ES-I3 (cell line): ENCODE measurements around the gene SYT11.

Experiments used
- H3K36me3 ChIP-seq: 2 replicates; pipeline ENCODE4 v1.6.1; 2013; ENCODE audit warnings: mild to moderate bottlenecking, low read length, control low read depth, moderate library complexity; ENCODE audit not compliant: insufficient read depth
- H3K4me1 ChIP-seq: 2 replicates; pipeline ENCODE4 v1.6.1; 2013; ENCODE audit warnings: mild to moderate bottlenecking, control low read depth, low read length; ENCODE audit not compliant: insufficient read depth
- H3K9ac ChIP-seq: 2 replicates; pipeline ENCODE4 v1.6.1; 2013; ENCODE audit warnings: low read depth, mild to moderate bottlenecking, low read length, moderate library complexity
- H3K9me3 ChIP-seq: 2 replicates; pipeline ENCODE4 v1.6.1; 2013; ENCODE audit warnings: mild to moderate bottlenecking, low read length, moderate library complexity; ENCODE audit not compliant: control insufficient read depth, insufficient read depth

The SYT11 gene

DNA sequence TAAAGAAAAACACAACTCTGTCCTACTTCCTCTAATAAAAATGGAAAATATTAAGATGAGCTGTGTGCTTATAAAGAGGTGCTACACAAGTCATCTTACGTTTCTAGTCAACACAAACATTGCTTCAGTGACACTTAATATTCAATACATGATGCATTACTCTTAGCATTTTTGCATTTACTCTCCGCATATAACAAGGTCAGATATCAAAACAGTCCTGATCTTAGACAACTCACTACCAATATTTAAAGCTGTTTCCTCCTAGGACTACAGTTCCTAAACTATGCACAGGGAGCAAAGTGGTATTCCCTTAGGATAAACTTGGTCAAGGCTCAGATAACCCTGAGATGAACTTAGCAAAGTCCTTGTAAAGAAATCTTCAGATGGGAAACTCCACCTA lies 39.5 kb downstream of the SYT11 start:
- peaks cover 11% of the 10 kb centered on the region for H3K36me3 ChIP-seq
- H3K4me1 ChIP-seq: no peaks in the 10 kb centered on the region
- no peaks in the 10 kb centered on the region for H3K9me3 ChIP-seq
- no peak overlapping the region for H3K9ac ChIP-seq

DNA sequence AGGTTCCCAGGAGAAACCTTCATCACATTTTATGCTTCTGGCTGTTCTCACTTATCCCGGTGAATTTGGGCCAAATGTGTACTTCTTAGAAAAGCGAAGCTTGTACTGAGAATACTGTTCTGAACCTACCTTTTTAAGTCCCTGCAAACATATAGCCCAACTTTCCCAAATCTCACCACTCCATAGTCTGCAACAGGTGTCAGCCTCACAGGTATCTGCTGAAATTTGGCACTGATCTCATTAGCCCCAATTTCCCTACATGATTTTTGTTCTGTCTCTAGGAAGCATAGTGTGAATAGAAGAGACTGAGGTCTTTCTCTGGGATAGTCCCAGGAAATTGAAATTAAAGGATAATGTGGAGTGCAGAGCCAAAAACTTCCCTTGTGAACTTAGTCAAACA lies 40.3 kb downstream of the SYT11 start:
- H3K4me1 ChIP-seq: no peaks in the 10 kb centered on the region
- H3K36me3 ChIP-seq: peaks cover 17% of the 10 kb centered on the region
- no peaks in the 10 kb centered on the region for H3K9me3 ChIP-seq
- no peak overlapping the region for H3K9ac ChIP-seq

DNA sequence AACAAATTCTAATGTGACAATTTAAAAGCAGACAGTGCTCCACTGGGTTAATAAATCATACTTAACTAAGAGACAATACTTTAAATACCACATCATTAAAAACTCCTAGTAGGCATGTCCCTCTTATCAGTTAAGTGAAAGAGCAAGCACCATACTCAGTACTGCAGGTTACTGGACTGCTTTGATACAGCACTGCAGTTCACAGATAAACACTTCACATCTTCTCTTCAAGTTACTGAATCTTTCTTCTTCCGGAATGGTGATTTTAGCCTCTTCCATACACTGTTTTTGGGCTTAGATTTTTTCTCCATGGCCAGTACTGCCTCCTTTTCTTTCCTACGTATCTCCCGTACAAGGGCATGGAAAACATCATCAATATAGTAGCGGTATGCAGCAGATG lies 40.8 kb downstream of the SYT11 start:
- Histone ChIP-seq H3K9me3 (no peaks in the 10 kb centered on the region), H3K36me3 (peaks cover 22% of the 10 kb centered on the region), H3K4me1 (no peaks in the 10 kb centered on the region), H3K9ac (no peak overlapping the region)

DNA sequence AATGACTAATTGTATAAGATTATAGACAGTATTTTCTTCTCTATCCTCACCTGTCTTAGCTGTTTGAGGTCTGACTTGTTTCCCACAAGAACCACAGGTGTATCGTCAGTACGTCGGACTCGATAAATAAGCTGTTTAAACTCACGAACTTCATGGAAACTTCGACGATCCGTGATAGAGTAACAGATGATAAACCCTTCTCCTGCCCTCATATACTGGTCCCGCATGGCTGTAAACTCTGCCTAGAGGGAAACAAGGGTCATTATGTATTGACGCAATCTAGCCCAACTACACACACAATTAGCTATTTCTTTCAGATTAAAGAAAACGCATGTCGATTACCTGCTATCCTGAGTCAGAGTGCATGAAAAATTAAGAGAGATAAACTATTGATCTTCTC lies 44.9 kb downstream of the SYT11 start:
- Histone ChIP-seq H3K4me1 (no peaks in the 10 kb centered on the region), H3K36me3 (peaks cover 16% of the 10 kb centered on the region), H3K9me3 (no peaks in the 10 kb centered on the region), H3K9ac (no peak overlapping the region)

DNA sequence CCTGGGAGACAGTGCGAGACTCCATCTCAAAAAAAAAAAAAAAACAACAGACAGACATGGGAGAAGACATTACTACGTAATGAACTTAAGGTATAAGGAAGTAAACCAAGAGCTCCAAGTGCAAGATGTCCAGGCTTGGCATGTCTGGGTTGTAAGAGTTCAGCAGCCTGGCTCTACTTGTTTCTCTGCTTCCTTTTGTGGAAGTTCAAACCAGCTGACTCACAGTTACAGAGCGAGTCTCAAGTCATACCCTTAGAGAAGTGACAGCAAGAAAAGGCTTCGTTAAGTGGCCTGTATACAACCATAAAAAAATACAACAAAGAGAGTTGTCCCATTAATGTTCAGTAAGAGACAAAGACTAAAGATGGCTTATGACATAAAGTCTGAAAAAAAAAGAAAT lies 50.5 kb downstream of the SYT11 start:
- Histone ChIP-seq H3K36me3 (peaks cover 16% of the 10 kb centered on the region), H3K9me3 (no peaks in the 10 kb centered on the region), H3K9ac (no peak overlapping the region), H3K4me1 (peaks cover 3% of the 10 kb centered on the region; the same call in 1 of the 2 replicates)

DNA sequence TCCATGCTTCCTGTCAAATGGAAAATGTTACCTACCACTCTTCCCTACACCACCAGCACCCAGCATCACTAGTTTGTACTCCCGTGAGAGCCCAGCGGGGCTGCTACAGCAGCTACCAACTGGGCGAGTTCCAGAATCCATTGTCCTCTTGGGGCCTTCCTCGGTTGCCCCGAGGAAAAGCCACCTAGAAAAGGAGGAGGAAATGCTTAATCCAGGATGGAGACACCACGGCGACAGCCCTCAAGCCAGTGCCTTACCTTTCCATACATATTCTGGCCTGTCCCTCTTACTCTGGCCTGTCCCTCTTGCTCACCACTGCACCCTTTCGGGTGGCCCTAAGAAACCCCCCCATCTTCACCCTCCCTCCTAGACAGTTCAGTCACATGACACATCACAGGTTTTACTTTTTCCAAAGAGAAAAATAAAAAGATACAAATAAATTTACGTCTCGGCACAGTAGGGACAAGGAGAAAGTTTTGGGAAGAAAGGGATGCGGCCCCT lies 51.3 kb downstream of the SYT11 start:
- Histone ChIP-seq H3K4me1 (peaks cover 3% of the 10 kb centered on the region; the same call in 1 of the 2 replicates), H3K36me3 (peaks cover 15% of the 10 kb centered on the region), H3K9ac (peak overlapping the region; percentile 62; the same call in 1 of the 2 replicates), H3K9me3 (no peaks in the 10 kb centered on the region)

DNA sequence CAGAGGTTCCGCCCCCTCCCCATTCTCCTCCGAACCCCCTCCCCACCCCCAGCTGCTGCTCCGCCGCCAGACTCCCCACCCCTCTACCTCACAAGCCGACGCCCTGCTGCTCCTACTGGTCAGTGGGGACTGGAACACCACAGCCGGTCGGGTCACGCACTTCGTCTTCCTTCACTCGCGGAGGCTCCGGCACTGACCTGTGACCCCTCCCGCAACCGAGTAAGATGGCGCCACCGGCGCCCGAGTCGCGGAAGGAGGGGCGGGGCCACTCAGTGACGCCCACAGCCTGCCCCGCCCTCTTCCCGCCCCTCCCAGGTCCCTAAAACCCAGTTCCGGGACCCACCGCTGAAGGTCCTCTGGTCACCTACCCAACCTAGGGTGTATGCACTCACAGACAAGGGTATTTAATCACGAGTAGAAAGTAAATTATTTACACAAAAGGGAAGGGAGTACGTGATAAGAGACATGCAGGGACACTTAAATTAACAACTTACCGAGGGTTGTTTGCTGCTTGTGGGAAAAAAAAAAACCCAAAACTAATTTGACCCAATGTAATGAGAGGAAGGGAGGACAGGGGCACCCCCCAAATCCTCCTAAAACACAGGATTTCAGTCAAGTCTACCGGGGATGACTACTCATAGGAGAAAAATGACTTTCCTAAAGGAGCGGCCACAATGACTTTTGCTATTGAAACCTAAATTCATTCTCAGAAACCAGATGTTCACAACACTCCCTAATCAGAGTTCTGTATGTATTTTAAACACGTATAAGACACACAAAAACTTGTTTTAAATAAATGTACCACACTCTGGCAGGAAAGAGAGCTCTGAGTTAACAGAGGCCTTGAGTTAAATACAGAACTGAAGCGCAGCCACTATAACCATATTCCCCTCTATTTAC lies 52.0 kb downstream of the SYT11 start, which contains the start of gene RIT1:
Gene RIT1 (minus strand): TSS at position 194 of the 900 bp plus-strand sequence. CDS start 588 bp downstream, outside the sequence.
- peaks cover 19% of the 10 kb centered on the region for H3K36me3 ChIP-seq
- peaks cover 3% of the 10 kb centered on the region; the same call in 1 of the 2 replicates for H3K4me1 ChIP-seq
- H3K9me3 ChIP-seq: no peaks in the 10 kb centered on the region
- peak within 1 kb of the TSS; percentile 62; the same call in 1 of the 2 replicates for H3K9ac ChIP-seq

DNA sequence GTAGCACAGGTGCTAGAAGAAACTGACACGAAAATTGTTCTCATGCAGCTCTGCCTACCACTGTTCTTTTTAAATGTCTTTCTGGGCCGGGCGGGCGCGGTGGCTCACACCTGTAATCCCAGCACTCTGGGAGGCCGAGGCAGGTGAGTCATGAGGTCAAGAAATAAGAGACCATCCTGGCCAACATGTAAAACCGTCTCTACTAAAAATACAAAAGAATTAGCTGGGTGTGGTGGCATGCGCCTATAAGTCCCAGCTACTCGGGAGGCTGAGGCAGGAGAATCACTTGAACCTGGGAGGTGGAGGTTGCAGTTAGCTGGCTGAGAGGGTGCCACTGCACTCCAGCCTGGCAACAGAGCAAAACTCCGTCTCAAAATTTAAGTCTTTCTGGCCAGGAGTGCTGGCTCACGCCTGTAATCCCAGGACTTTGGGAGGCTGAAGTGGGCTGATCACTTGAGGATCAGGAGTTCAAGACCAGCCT lies 52.7 kb downstream of the SYT11 start:
- no peaks in the 10 kb centered on the region for H3K9me3 ChIP-seq
- H3K36me3 ChIP-seq: peaks cover 26% of the 10 kb centered on the region
- H3K4me1 ChIP-seq: peaks cover 3% of the 10 kb centered on the region; the same call in 1 of the 2 replicates
- H3K9ac ChIP-seq: no peak overlapping the region

DNA sequence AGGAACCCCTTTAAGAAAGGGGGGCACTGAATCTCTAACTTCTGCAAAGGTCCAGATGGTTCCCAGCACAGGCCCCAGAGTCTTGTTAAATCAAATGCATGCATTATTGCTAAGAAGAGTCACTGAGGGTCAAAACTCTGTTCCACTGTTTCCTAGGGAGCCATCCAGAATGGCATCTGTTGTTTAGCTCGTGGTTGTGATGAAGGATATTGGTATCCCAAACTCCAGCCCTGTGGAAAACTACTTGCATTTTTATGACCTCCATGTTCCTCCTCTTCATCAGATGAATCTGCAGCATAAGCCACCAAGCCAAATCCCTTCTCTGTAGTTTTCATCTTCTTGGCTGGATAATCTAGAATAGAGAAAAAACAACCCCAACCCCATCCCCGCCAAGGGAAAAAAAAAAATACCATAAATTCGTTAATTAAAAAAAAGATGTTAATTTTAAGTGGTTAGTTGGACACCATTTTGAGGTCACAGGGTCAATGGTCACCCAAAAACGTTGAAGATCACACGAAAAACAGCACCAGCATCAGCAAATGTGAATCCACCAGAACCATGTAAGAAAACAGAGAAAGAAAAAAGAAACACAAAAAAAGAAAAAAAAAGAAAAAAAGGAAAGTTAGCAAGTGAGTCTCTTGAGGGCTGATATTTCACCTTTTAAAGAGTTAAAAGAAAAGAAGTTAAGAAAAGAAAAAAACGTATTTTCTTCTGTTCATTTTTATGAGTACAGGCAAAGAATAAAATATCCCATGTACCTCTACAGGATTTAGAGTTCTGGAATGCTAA lies 54.8 kb downstream of the SYT11 start:
- no peak overlapping the region for H3K9ac ChIP-seq
- H3K36me3 ChIP-seq: peaks cover 42% of the 10 kb centered on the region
- no peaks in the 10 kb centered on the region for H3K9me3 ChIP-seq
- H3K4me1 ChIP-seq: peaks cover 3% of the 10 kb centered on the region; the same call in 1 of the 2 replicates

DNA sequence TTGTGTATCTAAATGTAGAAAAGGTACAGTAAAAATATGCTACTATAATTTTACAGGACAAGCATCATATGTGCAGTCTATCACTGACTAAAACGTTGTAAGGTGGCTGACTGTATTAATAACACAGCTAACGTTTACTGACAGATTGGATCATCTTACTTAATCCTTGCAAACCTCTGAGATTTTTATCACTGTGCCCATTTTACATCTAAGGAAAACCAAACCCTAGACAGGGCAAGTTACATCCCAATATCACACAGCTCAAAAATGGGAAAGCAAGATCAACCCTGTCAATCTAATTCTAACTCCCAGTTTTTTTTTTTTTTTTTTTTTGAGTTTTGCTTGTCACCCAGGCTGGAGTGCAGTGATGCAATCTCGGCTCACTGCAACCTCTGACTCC lies 59.3 kb downstream of the SYT11 start:
- peaks cover 74% of the 10 kb centered on the region for H3K36me3 ChIP-seq
- no peak overlapping the region for H3K9ac ChIP-seq
- H3K9me3 ChIP-seq: no peaks in the 10 kb centered on the region
- no peaks in the 10 kb centered on the region for H3K4me1 ChIP-seq

DNA sequence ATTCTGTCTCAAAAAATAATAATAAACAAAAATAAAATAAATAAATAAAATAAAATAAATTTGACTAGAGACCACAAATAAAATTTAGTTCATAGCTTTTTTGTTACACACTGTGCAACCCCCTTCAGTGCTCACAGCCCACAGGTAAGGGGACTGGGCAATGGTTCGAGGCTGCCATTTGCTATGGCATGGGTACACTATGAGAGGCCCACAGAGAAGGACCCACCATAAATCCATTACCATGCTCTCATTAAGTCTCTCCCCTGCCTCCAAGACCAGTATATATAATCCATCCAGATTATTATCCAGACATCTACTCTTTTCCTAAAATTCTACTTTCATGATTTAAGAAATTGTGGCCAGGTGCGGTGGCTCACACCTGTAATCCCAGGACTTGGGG lies 60.4 kb downstream of the SYT11 start:
- Histone ChIP-seq H3K9me3 (no peaks in the 10 kb centered on the region), H3K4me1 (no peaks in the 10 kb centered on the region), H3K36me3 (peaks cover 66% of the 10 kb centered on the region), H3K9ac (no peak overlapping the region)

DNA sequence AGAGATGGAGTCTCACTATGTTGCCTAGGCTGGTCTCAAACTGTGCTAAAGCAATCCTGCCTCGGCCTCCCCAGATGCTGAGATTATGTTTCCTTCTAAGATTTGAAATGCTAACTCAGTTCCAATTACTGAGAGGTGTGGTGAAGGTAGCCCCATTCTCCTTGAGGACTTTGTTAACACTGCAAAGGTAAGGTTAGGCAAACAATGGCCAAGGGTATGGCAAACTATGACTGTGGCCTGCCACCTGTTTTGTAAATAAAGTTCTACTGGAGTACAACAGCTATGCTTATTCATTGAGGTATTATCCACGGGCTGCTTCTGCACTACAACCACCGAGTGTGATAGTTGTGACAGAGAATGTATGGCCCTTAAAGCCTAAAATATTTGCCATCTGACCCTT lies 61.4 kb downstream of the SYT11 start:
- Histone ChIP-seq H3K9me3 (no peaks in the 10 kb centered on the region), H3K4me1 (no peaks in the 10 kb centered on the region), H3K36me3 (peaks cover 70% of the 10 kb centered on the region), H3K9ac (no peak overlapping the region)

DNA sequence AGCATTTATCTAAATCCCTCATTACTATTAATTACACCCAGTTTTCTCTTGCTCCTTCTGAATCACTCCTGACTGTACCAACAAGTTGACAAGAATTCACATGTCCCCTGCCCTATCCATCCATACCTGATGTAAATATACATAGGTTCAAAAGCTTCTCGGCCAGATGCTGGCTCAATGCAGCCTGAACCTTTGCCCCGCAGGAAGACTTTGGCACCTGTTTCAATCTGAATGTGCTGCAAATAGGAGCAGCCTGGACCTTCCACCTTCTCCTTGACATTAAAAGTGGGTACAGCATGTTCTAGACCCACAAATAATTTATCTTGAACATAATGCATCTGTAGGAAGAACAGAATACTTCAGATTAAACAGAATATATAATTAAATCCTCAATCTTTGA lies 66.1 kb downstream of the SYT11 start:
- H3K9me3 ChIP-seq: no peaks in the 10 kb centered on the region
- no peak overlapping the region for H3K9ac ChIP-seq
- H3K36me3 ChIP-seq: peaks cover 67% of the 10 kb centered on the region
- no peaks in the 10 kb centered on the region for H3K4me1 ChIP-seq

DNA sequence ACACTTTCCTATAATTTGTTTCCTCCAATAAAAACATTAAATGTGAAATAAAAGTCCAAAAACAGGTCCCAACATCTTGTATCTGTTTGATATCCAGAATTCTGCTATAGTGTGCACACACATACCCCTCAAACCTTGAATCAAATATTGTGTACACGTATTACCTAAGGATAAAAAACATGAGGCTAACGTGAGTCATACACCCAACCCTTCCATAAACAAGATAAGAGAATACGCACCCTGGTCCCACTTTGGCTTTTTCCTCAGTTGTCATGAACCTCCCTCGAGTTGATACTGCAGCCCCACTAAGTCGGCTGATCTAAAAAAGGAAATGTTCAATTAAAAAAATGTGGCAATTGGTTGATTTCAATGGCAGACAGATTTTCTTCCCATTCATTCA lies 69.7 kb downstream of the SYT11 start:
- Histone ChIP-seq H3K36me3 (peaks cover 57% of the 10 kb centered on the region), H3K4me1 (peaks cover 14% of the 10 kb centered on the region), H3K9me3 (no peaks in the 10 kb centered on the region), H3K9ac (no peak overlapping the region)
